HG03565 (cell line): ENCODE results near the gene NCKAP5L.
"Not testable (repeated sequence)": the region's sequence is repeated elsewhere in the genome, so short reads cannot be mapped to it uniquely, and the experiment has no call there.

ENCODE experiments used
- ATAC-seq: cut with Tn5 transposase; IDR thresholded peaks from one replicate; pipeline ENCODE4 v1.9.1; 2021; ENCODE audit warnings: mild to moderate bottlenecking, moderate library complexity; ENCODE audit not compliant: unreplicated experiment

NCKAP5L gene

DNA sequence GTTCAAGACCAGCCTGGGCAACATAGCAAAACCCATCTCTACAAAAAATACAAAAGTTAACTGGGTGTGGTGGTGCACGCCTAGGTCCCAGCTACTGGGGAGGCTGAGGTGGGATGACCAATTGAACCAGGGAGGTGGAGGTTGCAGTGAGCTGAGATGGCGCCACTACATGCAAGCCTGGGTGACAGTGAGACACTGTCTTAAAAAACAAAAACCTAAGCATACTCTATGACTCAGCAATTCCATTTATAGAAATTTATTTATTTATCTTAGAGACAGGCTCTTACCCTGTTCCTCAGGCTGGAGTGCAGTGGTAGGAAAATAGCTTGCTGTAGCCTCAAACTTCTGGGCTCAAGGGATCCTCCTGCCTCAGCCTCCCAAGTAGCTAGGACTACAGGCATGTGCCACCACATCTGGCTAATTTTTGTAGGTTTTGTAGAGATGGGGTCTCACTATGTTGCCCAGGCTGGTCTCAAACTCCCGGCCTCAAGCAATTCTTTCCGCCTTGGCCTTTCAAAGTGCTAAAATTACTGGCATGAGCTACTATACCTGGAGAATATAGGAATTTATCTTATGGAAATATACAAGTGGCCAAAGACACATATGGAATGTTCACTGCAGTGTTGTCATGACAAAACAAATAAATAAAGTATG lies 43.3 kb downstream of the NCKAP5L start:
- no peak for ATAC-seq

- no peak for ATAC-seq
Observed at GRCh38 chr12:49783917-49784676, 44.1 kb downstream of the NCKAP5L start.

DNA sequence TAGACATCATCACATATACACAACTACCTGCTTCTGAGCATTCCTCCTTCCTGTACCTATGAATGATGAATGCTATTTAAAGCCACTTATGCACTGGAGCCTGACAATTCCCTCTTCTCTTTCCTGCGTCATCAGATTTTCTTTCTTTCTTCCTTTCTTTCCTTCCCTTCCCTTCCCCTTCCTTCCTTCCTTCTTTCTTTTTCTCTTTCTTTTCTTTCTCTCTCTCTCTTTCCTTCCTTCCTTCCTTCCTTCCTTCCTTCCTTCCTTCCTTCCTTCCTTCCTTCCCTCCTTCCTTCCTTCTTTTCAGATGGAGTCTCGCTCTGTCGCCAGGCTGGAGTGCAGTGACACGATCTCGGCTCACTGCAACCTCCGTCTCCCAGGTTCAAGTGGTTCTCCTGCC lies 47.3 kb downstream of the NCKAP5L start:
- not testable (repeated sequence) for ATAC-seq

DNA sequence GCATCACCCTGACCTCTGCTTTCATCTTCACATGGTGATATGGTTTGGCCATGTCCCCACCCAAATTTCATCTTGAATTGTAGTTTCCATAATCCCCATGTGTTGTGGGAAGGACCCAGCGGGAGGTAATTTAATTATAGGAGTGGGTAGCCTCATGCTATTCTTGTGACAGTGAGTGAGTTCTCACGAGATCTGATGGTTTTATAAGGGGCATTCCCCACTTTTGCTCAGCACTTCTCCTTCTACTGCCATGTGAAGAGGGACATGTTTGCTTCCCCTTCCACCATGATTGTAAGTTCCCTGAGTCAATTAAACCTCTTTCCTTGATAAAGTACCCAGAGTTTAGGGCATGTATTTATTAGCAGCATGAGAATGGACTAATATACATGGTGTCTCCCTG lies 48.6 kb downstream of the NCKAP5L start:
- ATAC-seq = no peak

DNA sequence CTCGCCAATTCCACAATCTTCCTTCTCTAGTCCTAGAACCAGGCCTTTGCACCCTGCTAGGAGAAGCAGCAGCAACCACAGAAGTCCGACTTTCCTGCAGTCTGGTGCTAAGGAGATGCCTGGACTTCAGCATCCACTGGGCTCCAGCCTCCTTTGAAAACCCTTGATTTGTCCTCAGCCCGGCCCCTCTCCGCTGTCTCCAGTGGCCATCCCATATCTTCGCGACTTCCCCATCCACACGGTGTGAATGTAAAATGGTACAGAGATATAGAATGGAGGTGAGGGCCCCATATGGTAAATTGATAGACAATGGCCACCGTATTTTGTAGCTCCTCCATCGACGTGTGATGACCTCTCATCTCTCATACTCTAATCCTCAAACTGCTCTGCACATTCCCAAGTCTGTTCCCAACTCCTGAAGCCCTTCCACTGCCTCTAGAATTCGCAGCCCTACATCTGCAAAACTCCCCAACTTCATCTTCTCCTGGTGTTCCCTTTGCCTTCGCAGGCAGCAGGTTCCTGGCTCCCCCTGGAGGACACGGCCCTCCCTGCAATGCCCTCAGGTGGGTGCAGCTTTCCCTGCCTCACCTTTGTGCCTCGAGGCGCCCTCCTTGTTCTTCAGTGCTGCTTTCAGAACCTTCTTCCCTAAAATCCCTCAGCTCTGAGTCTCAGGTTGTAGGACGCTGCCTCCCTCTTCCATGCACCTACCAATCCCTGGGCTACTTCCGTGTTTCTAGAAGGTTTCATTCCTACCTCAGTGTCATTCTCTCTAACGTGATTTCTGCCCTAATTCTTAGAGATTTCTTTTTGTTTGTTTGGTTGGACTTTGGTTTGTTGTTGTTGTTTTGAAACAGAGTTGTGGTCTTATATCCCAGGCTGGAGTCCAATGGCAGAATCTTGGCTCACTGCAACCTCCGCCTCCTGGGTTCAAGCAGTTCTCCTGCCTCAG lies 50.1 kb downstream of the NCKAP5L start:
- ATAC-seq = no peak

DNA sequence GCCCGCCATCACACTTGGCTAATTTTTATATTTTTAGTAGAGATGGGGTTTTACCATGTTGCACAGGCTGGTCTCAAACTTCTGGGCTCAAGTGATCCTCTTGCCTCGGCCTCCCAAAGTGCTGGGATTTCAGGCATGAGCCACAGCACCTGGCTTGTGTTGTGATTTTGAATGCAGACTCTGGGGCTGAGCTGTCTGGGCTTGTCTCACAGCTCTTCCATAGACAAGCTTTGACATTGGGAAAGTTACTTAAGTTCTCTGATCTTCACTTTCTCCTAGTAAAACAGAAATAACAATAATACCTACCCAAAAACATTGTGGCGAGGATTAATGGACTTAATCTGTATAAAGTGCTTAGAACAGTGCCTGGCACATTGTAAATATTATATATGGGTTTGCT lies 50.9 kb downstream of the NCKAP5L start:
- no peak for ATAC-seq

DNA sequence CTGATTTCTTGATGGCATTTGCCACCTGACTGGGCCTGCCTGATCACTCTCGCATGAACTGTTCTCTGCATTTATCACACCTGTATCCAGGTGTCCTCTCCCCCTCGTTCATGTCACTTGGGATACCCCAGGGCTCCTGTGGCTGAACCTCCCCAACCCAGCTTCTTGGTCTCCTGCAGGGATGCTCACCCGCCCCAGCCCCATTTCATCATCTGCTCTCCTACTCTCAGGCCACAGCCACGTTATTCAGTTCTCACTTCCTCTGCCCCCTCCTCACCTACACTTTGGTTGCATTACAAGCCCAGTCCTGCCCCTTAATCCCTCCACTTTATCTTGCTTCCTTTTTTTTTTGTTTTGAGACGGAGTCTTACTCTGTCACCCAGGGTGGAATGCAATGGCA lies 51.4 kb downstream of the NCKAP5L start:
- no peak for ATAC-seq

DNA sequence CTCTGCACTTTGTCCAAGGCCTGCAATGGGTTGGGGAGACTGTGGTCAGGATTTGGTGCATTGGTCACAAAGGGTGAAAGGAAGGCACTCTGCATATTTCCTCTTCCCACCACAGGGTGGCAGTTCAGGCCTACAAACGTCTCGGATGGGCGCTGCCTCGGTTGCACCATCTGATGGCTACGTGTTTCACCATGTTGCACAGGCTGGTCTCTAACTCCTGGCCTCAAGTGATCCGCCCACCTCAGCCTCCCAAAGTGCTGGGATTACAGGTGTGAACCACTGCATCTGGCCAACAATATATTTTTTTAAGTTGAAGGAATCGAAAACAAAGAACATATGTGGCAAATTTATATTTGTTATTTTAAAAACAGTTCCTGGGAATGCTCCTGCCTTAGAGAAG lies 51.8 kb downstream of the NCKAP5L start:
- ATAC-seq = no peak

- not testable (repeated sequence) for ATAC-seq
Observed at GRCh38 chr12:49773102-49773501, 55.1 kb downstream of the NCKAP5L start.

DNA sequence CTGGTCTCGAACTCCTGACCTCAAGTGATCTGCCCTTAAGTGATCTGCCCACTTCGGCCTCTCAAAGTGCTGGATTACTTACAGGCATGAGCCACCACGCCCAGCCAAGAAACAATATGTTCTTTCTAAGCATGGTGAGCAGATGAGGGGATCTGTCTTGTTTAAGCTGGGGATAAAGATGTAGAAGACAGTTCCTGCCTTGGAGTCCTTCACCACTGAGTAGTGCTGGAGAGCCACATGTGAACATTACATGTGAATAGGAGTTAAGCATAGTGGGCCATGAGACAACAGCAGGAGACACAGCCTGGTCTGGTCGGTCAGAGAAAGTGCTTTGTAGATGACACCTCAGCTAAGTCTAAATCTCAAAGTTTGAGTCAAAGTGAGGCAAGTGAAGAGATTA lies 60.9 kb downstream of the NCKAP5L start:
- ATAC-seq = no peak

- no peak for ATAC-seq
Observed at GRCh38 chr12:49766115-49766455, 62.1 kb downstream of the NCKAP5L start.

DNA sequence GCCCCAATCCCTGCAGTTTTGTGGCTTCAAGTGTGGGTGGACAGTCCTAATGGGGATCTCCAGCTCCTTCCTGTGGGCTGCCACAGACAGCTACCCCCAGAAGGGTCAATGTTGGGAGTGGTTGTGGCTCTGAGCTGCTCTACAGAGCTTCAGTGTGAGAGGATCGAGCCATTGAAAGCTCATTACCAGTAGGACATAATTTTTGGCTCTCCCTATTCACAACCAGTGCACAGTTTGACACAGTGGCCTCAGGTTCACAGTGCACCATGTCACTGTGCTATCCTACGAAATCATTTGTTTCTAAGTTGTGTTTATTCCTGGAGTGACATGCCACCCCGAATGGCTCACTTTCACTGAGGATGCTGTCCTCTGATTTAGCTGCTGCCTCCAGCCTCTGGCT lies 64.1 kb downstream of the NCKAP5L start:
- ATAC-seq = no peak

DNA sequence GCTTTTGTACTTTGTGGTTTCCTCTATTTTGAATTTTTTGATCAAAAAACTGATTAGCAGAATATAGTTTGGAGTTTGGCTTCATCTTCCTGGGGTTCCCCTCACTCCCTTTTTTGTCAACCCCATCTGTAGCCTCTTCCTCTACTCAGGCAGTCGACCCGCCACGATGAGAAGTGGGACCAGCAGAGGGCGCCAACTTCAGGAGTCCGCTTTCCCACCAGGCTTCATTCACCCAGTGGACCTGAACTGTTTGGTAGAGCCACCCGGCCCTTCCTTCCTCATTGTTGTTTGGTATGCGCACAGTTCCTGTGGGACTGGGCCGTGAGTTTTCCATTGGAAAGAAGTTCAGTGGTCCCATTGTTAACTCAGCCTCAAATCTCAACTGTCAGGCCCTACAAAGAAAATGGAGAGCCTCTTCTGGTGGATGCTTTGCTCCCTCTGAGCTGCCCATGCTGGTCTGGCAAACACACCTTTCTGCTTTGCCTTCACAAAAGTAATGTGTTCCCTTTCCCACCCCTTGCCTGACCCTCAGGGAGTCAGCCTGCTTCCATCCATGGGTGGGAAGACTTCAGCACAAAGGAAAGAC lies 65.1 kb downstream of the NCKAP5L start:
- ATAC-seq = no peak

DNA sequence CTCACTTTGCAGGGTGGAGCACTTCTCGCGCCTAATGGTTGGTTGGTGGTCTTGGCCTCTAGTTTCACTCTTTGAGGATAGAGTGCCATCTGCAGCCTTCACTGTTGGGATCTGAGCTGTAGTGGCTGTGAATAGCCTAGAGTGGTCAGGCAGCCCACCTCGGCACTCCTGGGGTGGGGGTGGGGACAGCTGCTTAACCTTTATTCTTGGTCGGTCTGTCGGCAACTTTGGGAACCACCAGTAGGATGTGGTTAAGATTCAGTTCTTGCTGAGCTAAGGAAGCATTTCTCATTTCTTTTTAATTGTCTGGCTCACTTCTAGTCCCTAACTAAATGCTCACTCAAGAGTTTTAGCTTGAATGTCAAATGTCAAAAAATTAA lies 65.8 kb downstream of the NCKAP5L start:
- ATAC-seq = no peak

GRCh38 chr12:49761677-49762467 lies 66.3 kb downstream of the NCKAP5L start:
- no peak for ATAC-seq

DNA sequence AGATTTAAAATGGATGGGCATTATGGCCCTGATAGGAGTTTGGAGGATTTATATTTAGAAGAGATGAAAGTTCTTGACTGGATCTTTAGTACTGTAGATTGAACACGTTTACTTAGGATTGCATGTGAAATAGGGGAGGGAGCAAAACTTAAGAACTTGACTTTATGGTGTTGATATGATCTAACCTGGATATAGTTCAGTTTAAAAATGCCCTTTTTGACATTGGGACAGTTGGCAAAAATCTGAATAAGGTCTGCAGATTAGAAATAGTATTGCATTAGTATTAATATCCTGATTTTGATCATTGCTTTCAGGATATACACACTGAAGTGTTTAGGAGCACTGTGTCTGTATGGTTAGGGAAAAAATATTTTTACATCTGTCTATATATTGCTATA lies 77.2 kb downstream of the NCKAP5L start:
- no peak for ATAC-seq

DNA sequence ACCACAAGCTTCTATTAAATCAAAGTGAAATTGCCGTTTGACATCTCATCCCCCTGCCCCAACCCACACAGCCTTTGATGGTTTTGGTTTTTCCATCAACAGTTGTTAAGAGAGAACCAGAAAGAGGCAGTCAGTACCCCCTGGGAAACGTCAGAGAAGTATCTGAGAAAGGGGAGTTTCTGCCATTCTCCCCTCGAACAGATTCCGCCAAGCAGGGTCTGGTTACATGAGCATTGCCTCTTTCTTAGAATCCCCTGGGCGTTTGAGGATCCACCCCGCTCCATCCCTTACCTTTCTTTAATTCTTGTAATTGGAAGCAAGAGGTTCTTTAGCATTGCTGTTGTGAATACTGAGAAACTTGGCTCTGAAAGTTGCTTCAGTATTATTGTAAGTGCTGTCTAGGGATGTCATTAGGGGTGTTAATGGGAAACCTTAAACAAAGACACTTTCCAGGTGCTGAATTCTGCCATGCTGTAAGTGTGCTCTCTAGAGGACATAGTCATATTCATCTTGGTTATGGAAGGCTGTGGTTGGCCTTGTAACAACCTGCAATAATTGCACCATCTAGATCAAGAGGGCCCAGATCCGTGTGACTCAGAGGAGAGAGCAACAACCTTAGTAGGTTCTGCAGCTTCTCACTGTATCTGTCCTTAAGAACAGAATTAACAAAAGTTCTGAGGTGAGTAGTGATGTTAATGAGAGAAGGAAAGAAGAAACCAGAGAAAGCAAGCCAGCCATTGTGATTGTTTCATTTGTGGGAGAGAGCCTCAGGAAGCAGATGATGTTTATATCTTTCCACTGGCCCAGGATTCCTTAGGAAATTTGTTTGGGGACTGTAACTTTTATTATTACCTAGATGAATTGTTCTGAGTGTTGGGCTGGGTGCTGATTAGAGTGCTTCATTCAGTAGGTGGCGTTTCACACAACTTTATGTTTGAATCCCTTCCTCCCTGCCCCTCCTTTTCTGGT lies 77.9 kb downstream of the NCKAP5L start:
- ATAC-seq = no peak

GRCh38 chr12:49748800-49749199 lies 79.4 kb downstream of the NCKAP5L start:
- no peak for ATAC-seq

GRCh38 chr12:49748306-49748705 lies 79.9 kb downstream of the NCKAP5L start:
- no peak for ATAC-seq
